Non-pigmented ciliary epithelial cell (primary cell): ENCODE data around the gene GTSE1.

Source experiments
- DNase-seq: peaks from one replicate; pipeline ENCODE4 v3.0.0-alpha.2; 2010; ENCODE audit warnings: low read depth

Gene GTSE1

DNA sequence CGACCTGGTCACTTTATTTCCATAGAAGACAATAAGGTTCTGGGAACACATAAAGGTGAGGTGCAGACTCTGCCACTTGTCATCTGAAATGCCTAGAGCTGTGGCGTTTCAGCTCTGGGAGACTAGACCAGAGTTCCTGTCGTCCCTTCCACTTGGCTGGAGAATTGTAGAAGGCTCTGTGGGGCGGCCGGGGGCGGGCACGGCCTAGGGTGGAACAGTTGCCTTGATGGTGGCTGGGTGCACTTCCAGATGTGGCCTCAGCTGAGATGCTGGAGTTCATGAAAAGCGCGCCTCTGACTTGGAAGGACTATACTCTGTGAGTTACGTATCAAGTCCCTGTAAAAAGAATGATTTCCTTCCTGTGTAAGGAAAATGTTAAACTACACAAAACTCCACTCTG is 55.6 kb downstream of the GTSE1 start:
- no peak for DNase-seq

DNA sequence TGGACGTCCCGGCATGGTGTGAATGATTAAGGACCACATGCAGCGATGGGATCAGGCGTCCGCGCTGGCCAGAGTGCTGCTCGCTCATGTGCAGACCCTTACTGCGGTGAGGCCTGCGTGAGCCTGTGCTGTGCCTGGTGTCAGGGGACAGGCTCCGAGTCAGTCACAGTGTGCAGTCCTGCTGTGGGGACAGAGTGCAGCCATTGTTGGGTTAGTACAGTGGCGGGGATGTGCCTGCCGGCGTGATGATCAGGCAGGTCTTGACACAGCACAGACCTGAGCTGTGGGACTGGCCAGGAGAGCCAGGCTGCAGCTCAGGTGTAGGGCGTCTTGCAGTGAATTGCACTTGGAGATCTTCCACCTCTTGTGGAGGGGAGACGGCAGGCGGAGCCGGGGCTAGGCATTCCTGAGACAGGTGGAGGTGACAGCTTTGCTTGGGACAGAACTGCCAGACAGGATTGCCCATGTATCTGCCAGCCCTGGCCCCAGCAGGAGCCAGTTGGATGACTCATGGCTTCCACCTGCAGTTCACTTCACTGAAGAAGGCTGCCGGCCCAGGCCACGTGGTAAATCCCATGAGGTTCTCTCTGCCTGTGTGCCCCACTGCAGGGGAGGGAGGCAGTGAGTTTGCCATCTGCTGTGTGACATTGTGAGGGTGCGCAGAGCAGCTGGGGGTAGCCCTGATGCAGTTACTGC is 56.2 kb downstream of the GTSE1 start:
- DNase-seq, result no peak

DNA sequence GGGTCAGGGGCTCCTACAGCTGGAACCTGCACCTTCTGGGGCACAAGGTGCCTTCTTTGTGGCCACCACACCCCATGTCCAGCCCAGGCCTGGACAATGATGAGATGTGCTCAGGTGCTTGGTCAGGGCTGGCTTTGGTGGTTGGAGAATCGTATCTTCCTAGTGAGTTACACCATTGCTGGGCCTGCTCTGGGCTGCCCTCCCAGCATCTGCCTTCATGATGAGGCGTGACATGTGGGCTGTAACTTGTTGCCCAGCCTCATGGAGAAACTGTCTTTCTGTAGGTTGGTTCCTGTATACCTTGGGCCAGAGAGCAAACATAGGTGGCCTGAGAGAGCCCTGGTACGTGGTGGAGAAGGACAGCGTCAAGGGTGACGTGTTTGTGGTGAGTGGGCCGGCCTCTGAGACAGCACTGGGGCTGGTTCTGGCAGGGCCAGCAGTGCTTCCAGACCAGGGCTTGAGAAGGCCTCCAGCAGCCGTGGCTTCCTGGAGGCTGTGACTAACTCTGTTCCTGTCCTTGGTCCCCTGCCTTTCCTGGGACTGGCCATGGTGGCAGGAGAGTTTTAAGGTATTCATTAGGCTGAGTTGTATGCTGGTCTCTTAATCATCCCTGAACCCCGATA is 56.9 kb downstream of the GTSE1 start:
- DNase-seq, result no peak

DNA sequence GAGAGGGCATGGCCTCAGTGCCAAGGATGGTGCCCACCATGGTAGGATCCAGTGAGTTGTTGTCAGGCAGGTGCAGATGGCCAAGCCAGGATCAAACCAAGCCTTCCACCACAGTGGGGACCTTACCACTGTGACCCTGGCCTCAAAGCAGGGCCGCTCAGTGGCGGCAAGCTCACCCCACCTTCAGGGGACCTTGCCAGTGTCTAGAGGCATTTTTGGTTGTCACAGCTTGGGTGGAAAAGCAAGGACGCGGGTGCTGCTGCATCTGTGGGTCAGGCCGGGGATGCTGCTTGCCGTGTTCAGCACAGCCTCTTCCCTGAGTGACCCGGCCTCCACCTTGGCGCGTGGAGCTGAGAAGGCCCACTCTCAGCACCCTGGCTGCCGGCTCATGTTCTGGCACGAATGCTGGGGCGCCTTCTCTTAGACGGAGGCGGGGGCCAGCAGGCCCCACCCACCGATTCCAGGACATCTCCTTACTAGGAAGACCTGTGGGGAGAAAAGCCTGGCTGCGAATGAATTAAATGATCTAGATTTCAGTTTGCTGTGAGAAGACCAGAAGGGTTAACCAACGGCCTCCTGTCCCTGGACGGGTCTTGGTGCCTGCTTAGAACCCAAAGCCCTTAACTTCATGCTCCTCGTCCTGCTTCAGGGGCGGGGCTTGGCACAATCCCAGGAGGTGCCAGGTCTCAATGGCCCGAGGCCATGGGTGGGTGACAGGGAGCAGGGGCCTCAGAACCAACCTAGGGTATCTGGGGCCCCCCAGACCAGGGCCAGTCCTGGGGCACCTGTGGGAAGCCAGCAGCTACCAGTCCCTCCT is 57.7 kb downstream of the GTSE1 start:
- DNase-seq, result no peak

DNA sequence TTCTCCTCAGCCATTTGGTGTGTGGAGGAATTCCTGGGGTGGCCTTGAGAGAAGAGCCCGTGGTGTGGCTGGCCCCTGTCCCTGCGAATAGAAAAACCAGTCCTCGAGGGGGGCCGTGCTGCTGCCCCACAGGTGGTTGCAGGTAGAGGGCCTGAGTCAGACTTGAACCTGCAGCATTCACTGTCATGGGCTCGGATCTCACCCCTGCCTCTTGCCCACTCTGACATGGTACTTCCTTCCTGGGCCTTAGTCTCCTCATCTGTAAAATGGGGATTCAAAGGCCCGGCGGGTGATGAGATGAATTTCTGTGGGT is 58.3 kb downstream of the GTSE1 start:
- no peak for DNase-seq

DNA sequence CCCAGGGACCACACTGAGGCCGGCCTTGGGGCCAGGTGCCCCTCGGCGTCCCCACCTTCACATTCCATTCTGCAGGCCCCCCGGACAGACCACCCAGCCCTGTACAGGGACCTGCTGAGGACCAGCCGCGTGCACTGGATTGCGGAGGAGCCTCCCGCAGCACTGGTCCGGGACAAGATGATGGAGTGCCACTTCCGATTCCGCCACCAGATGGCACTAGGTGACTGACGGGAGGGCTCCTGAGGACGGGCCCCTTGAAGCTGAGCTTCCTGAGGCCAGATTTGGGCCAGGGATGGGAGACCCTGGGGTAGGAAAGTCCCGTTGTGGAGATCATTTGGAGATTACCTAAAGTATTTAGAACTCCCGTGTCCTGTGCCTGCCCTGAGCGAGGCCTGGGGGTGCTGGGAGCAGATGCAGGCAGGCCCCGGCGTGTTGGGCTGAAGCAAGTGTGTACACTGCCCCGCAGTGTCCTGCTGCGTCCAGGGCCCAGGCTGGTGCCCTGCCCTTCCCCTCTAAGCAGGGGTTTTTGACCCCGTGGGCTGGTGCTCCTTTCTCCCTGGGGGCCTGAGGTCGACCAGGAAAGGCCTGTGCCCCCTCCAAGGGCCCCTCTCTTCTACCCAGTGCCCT is 58.8 kb downstream of the GTSE1 start:
- no peak for DNase-seq

DNA sequence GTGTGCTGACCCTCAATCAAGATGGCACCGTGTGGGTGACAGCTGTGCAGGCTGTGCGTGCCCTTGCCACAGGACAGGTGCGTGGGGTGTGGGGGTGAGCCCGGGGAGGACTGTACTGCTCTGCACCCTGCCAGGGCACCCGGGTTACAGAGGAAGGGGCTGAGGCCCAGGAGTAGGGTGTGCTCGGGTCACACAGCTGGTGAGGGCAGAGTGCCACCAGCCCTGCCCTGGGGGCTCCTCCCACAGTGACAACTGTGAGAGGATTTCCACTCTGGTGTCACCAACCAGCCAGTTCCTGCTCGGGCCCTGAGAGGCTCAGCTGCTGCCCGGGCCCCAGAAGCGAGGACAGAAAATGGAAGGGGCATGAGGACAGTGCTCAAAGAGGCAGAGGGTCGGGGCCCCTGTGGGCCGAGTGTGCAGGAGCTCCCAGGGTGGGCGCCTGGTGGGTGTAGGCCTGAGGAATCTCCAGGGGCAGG is 59.4 kb downstream of the GTSE1 start:
- no peak for DNase-seq

DNA sequence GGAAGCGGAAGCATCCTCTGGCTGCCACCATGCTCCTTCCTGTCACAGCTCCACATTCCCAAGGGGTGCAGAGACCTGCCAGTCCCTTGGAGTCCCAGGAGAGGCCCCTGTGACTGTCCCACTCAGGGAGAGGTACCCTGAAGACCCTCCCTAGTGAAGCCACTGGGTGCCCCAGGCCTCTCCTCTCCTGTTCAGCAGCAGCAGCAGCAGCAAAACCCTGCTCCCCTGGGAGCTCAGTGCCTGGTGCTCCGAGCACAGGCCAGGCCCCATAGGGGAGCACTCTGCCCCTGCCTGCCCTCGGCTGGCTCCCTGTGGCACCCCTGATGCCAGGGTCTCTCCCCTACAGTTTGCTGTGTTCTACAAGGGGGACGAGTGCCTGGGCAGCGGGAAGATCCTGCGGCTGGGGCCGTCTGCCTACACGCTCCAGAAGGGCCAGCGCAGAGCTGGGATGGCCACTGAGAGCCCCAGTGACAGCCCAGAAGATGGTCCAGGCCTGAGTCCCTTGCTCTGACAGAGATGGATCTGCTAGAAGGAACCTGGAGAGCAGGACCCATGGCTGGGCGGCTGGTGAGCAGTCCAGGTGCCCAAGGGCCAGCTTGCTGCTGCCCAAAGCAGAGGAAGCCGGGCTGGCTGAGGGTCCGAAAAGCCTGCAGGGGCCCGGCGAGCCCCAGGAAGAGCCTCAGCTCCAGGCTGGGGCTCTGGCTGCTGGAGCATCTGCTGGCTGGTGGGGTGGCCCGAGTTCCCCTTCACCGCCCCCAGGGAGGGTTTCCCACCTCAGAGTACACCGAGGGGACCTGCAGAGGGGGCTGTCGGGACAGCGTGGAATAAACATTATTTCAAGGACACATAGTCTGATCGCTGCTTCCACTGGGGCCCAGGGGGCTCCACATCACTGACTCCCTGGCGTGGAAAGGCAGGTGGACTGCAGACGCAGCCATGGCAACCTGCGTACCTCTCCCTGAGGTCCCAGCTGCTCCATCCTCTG is 60.1 kb downstream of the GTSE1 start:
- no peak for DNase-seq

DNA sequence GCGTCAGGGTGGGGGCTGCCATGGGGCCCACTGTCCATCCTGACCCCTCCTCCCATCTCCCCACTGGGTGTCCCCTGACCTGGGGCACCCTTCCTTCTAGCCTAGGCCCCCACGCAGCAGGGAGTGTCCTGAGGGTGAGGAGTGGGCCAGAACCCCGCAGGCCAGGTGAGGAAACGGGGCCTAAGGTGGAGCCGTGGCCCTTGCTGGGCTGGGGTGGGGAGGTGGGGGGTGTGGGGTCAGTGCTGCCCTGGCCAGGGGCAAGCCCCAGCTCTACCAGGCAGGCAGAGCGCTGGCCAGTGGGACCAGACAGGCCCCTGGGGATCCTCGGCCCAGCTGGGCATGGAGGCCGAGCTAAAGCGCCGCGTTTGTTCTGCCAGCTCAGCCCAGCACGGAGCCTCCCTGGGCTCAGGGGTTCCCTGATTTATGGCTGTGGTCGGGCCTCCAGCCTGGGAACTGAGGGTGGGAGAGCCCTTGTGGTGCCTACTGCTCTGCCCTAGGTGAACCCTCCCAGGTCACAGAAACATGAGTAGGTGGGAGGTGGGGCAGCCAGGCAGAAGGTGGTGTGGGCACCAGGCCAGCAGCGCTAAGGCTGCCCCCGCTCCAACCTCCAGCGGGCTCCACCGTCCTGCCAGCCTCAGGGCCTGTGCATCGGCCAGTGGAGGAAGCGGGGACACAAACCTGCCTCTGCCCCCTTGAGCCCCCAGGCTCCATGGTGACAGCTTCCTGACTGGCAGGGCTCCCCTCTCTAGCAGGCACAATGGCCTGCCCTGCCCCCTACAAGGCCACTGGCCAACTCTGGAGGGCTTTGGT is 61.2 kb downstream of the GTSE1 start:
- DNase-seq, result no peak

DNA sequence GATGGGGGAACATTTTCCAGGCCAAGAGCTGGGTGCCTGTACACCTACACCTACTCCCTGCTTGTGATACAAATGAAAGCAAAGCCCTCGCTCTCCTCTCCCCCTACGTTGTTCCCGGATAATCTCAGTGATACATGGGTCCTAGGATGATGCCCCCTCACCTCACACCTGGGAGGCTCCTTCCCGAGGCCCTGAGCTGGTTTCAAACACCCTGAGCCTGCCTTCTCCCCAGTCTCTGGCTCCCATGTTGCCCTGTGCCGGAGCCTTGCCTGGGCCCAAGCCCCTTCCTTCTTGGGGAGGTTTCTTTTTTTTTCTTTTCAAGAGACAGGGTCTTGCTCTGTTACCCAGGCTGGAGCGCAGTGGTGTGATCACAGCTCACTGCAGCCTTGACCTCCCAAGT is 62.1 kb downstream of the GTSE1 start:
- no peak for DNase-seq

DNA sequence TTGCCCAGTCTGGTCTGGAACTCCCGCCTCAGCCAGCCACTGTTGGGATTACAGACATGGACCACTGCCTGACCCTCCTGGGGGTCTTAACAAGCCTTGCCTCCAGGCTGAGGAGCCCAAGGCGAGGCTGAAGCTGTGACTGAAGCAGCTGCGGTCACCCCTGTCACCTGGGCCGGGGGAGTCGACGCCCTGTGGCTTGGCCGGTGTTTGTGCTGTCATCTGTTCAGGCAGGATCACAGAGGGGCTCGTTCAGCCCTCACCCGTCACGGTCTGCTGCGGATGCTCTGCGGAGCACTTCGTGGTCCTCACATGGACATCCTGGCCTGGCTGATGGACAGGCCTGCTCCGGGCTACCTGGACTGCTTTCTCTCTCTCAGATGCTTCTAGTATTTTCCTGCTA is 62.7 kb downstream of the GTSE1 start:
- DNase-seq, result no peak

DNA sequence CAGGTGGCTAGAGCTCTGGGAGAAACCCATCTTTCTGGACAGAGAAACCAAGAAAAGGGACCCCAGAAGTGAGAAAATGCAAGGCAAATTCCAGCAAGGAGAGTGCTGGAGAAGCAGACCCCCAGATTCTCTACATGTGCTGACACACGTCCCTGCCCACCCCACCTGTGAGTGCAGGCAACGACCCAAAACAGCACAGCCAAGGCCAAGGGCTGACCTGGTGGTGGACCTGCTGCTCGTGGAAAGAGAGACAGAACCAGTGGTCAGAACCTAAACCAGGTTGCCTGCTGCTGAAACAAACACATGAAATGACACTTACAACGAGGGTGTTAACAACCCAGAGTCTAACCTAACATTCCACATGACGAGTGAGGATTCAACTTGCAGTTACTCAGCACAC is 63.4 kb downstream of the GTSE1 start:
- DNase-seq, result no peak

DNA sequence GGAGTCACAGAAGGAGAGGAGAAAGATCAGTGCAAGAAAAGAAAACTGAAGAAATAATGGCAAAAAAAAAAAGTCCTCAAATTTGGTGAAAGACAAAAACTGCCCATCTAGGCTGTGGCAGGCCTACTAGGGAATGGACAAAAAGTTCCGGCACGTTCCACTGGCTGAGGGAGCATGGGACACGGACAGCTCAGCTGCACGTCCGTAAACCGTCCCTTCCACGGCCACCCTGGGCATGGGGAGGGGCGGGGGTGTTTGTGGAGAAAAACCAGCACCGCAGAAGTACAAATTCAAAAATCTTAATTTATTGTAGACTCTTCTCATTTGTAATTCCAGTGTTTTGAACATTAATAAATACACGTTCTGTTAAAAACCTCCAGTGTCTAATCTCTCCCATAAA is 64.2 kb downstream of the GTSE1 start:
- DNase-seq, result no peak

DNA sequence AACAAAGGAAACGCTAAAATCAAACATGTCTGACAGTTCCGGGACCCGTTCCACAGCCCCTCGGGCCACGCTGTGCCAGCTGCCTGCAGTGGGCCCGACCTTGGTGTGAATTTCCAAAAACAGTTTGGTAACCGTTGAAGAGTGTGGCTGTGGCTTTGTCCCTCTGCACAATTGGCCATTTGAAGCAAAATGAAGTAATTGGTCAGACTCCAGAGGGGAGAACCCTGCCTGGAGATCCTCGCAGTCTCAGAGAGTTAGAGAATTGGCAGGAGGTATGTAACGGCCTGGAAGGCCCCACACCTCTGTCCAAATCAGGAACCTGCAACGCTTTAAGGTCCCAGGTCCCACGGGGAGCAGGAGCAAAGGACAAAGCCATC is 65.1 kb downstream of the GTSE1 start:
- DNase-seq, result no peak

DNA sequence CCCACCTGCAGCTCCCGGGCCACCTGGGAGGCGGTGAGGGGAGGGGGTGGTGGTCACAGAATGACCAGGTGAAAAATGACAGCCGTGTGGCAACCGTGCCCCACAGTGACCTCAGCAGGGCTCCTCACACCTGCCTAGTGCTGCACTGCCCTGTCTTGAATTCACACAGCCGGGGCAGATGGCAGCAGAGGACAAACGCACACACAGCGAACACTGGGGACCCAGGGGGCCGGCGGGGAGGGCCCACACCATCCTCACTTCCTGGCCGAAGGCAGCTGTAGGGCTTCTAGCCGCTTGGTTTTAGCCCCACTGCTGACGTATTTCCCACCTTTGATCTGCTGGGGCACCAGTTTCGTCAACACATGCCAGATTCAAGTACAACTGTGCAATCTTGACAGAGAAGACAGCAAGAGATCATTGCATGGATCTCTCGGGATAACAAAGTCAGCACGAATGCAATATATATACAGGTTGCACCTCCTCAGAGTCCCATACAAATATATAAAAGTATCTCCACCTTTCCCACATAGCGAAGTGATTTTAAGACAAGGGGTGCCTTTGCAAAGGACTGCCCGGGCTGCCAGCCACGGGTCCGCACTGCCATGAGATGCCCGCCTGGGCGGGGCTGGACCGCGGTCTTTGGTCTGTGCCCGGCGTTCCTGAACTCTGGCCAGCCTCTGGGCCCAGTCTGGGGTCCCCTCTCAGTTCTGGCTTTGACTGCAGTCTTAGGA is 65.7 kb downstream of the GTSE1 start:
- no peak for DNase-seq

DNA sequence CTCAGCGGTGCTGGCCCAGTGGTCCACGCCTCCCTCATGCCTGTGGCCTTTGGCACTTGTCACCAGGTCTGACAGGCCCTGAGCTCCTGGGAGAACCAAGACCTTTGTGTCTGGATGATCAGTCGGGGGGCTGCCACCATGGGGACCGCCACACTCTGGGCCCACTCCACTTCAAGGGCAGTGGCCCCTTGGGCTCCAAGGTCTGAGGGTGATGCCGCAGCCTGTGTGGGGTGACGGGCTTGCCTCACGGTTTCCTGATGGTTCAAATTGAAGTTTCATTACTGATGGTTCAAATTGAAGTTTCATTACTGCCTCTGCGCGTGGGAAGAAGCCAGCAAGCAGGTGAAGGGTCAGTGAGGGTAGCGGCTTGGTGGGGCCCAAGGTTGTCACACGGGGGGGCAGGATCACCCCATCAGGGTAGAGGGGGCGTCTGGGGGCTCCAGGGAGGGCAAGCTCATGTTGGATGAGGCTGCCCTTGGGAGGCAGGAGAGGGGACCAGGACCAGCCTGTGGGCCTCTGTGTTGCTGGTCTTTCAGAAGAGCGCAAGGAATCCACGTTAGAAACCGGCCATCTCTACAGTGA is 66.4 kb downstream of the GTSE1 start:
- DNase-seq, result no peak

DNA sequence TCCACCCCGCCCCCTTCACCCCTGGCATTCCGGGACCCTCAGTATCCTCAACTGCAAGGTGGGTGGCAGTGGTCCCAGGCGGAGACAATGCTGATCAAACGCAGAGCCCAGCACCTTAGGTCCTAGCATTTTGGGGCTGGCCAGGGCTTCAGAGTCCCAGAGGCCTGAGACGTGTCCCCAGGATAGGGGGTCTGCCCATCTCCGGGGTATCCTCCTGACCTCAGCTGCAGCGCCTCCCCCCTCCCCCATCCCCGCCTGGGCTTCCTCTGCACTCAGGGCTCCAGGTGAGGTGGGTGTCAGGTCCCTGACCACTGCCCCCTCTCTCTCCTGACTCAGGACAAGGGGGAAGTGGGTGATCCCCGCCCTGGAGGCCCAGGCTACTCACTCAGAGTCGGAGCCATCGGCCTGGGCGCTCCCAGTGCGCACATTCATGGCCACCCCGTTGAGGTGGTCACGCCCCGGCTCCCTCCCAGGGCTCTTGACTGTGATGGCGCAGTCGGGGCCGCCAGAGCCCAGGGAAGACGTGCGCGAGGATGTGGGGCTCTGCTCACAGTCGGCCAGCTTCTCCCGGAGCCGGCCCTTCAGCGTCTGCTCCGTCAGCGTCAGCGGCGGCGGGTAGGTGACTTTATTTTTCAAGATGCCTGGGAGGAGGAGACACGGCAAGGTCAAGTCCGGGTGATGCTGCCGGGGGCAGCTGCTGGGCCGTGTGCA is 67.1 kb downstream of the GTSE1 start:
- no peak for DNase-seq

DNA sequence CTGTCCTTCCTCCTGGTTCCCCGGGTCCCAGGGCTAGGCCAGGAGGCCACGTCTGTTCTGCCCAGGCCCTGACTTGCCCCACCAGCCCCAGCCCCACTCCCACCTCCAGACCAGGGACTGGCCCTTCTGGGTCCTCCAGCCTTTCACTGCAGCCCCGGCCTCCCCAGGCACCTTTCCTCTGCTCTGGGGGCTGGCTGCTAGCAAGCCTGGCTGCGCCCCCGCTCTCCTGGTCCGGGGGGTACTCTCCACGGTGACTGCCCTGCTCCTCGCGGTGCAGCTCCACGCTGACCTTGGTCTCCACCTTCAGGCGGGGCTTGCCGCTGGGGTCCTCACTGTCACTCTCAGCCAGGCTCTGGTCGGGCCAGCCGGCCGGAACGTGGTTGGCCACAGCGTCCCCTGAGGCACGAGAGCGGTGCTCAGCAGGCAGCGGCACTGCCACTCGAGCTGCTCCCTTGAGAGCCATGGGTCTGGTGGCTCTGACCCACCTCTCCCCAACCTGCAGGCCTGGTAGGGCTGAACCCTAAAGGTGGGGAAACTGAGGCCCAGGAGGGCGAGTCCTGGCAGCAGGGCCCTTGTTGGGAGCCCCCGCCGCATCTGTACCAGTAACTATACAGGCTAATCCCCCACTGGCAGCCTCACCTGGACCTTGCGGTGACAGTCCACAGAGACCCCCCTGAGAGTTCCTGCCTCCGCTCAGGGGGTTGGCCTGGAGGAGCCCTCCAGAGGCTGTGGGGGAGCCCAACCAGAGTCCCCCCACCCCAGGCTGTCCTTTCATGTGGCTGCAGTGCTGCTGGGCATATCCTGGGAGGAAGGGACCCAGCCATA is 67.9 kb downstream of the GTSE1 start:
- DNase-seq, result no peak
